HG03457 (cell line): Measurements from ENCODE around the gene RTP3.
"Not testable (repeated sequence)": the region's sequence is repeated elsewhere in the genome, so short reads cannot be mapped to it uniquely, and the experiment has no call there.

Source experiments
- ATAC-seq: cut with Tn5 transposase; IDR thresholded peaks from one replicate; pipeline ENCODE4 v1.9.1; 2021; ENCODE audit warnings: moderate number of reproducible peaks; ENCODE audit not compliant: unreplicated experiment

RTP3 gene

GRCh38 chr3:46544771-46545503 is 47.2 kb downstream of the RTP3 start:
- no peak for ATAC-seq

- ATAC-seq = no peak
Measured at GRCh38 chr3:46545818-46546630, 48.2 kb downstream of the RTP3 start.

GRCh38 chr3:46546896-46547440 is 49.2 kb downstream of the RTP3 start:
- no peak for ATAC-seq

- ATAC-seq = not testable (repeated sequence)
Measured at GRCh38 chr3:46548611-46549010, 50.8 kb downstream of the RTP3 start.

GRCh38 chr3:46549408-46549904 is 51.7 kb downstream of the RTP3 start:
- ATAC-seq = no peak

GRCh38 chr3:46549989-46550388 is 52.2 kb downstream of the RTP3 start:
- no peak for ATAC-seq
